Tibial nerve (tissue), 4 donors: ENCODE data around the gene CLIC5.

Experiments
- CTCF ChIP-seq, 5 experiments: fragments of 200-600 bp in 3 of 5; fragments of 450-650 bp in 2 of 5; sonication (generic) in 3 of 5; IDR thresholded peaks; one replicate each; pipeline ENCODE4 v1.5.1; 2016 to 2019; ENCODE audit warnings: antibody characterized with exemption in 5 of 5, mild to moderate bottlenecking in 3 of 5, moderate library complexity in 2 of 5
- EP300 ChIP-seq, 2 donors: sonication (generic); formaldehyde crosslinking; IDR thresholded peaks; one replicate each; pipeline ENCODE4 v1.6.1; 2017; ENCODE audit warnings: antibody characterized with exemption in 2 of 2, mild to moderate bottlenecking in 1 of 2
- POLR2A ChIP-seq, 2 donors: fragments of 450-650 bp; IDR thresholded peaks; one replicate each; pipeline ENCODE4 v1.6.1; 2017; ENCODE audit warnings: antibody characterized with exemption in 2 of 2, mild to moderate bottlenecking in 2 of 2, moderate library complexity in 2 of 2

DNA sequence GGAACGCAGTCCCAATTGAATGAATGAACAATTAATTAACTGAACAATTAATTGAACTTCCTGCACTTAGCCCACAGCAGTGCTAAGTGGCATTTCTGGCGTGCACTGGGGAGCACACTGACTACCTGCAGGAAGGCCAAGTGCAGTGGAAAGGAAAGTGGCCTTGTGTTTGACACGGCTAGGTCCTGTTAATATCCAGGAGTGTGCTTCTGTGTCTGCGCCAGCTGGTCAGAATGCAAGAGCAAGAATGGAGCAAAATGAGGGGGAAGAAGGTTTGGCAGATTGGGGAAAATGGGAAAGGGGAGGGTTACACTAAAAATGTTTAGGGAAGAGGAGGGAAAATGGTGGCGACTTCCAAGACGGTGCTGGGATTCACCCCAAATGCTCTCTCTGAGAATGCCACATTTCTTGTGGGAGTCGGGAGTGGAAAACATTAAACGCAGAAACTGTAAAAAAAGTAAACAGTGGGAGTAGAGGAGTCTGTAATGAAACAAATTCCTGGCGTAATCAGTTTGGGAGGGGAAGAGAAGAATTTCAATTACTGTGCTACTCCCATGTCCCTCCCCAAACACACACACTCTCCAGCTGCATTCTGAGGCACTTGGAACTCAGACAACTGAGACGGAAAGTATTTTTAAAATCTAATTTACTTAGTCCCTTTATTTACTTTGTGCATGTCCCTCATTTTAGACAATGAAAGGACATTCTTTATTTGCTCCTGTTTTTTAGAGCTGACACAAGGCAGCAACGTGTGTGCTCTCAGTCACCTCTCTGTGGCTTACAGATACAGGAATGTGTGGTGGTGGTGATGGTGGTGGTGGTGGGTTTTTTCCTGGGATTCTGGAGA, 64.1 kb downstream of the CLIC5 start:
- TF ChIP-seq CTCF (IDR thresholded peaks at IDR 0.05) (no peak), POLR2A (IDR thresholded peaks at IDR 0.05) (no peak), EP300 (IDR thresholded peaks at IDR 0.05) (no peak)
